IPS-18c (cell line): Measurements from ENCODE around the gene VPS9D1.

Experiments
- H3K4me3 ChIP-seq: 2 replicates; pipeline ENCODE4 v1.7.0; 2013; ENCODE audit warnings: low read depth, mild to moderate bottlenecking, low read length, moderate library complexity; ENCODE audit not compliant: insufficient read depth
- H3K9me3 ChIP-seq: one replicate; pipeline ENCODE4 v1.6.1; 2013; ENCODE audit warnings: mild to moderate bottlenecking, low read length, moderate library complexity; ENCODE audit not compliant: control insufficient read depth, insufficient read depth

VPS9D1 gene

GRCh38 chr16:89658221-89658879, 62.3 kb downstream of the VPS9D1 start:
- H3K9me3 ChIP-seq = no peaks in the 10 kb centered on the region
- peak overlapping the region; percentile 89 for H3K4me3 ChIP-seq

GRCh38 chr16:89657442-89658220, 63.1 kb downstream of the VPS9D1 start, which contains the start of the genes CHMP1A and SPATA33:
Gene CHMP1A (minus strand): TSS chr16:89657708. CDS start chr16:89657588, 120 bp downstream.
Gene SPATA33 (plus strand): TSS chr16:89657836. CDS start chr16:89657912, 76 bp downstream.
- Histone ChIP-seq H3K9me3 (no peaks in the 10 kb centered on the region), H3K4me3 (peak within 1 kb of the TSS; percentile 89)
